ENCODE results near the gene JUND.
"Not testable (repeated sequence)": the region's sequence is repeated elsewhere in the genome, so short reads cannot be mapped to it uniquely, and the experiment has no call there.

JUND gene

GRCh38 chr19:18281082-18282020, at the start of gene JUND:
Gene JUND, minus strand, starts transcription at chr19:18281622. Its CDS starts 138 bp downstream, at chr19:18281484.
- peak within 1 kb of the TSS; percentile 88 for H3K4me3 ChIP-seq (ENCODE audit: low read length)
- peaks cover 15% of the 10 kb centered on the region for H3K36me3 ChIP-seq (ENCODE audit: insufficient read depth, low read length)
- no peaks in the 10 kb centered on the region for H3K9me3 ChIP-seq (ENCODE audit: low read length)
- H2AFZ ChIP-seq (ENCODE audit: low read depth, low read length) = no peak within 1 kb of the TSS
- no peaks in the 10 kb centered on the region for H3K27me3 ChIP-seq (ENCODE audit: insufficient read depth, low read length)
- peaks cover 23% of the 10 kb centered on the region for H3K4me1 ChIP-seq (ENCODE audit: insufficient read depth, low read length)

GRCh38 chr19:18330868-18331267, 49.4 kb upstream of the JUND start:
- Histone ChIP-seq H3K4me1 (ENCODE audit: insufficient read depth, low read length) (peaks cover 7% of the 10 kb centered on the region), H3K4me3 (ENCODE audit: low read length) (no peak overlapping the region), H2AFZ (ENCODE audit: low read depth, low read length) (no peak overlapping the region), H3K9me3 (ENCODE audit: low read length) (no peaks in the 10 kb centered on the region), H3K27me3 (ENCODE audit: insufficient read depth, low read length) (no peaks in the 10 kb centered on the region), H3K36me3 (ENCODE audit: insufficient read depth, low read length) (no peaks in the 10 kb centered on the region)

GRCh38 chr19:18329035-18329376, 47.6 kb upstream of the JUND start:
- peak overlapping the region; percentile 66 for H2AFZ ChIP-seq (ENCODE audit: low read depth, low read length)
- no peaks in the 10 kb centered on the region for H3K27me3 ChIP-seq (ENCODE audit: insufficient read depth, low read length)
- H3K9me3 ChIP-seq (ENCODE audit: low read length) = no peaks in the 10 kb centered on the region
- H3K36me3 ChIP-seq (ENCODE audit: insufficient read depth, low read length) = no peaks in the 10 kb centered on the region
- peak overlapping the region; percentile 43 for H3K4me3 ChIP-seq (ENCODE audit: low read length)
- peaks cover 7% of the 10 kb centered on the region for H3K4me1 ChIP-seq (ENCODE audit: insufficient read depth, low read length)

GRCh38 chr19:18328340-18329034, 47.1 kb upstream of the JUND start:
- no peaks in the 10 kb centered on the region for H3K36me3 ChIP-seq (ENCODE audit: insufficient read depth, low read length)
- no peaks in the 10 kb centered on the region for H3K27me3 ChIP-seq (ENCODE audit: insufficient read depth, low read length)
- no peaks in the 10 kb centered on the region for H3K9me3 ChIP-seq (ENCODE audit: low read length)
- peak overlapping the region; percentile 43 for H3K4me3 ChIP-seq (ENCODE audit: low read length)
- peaks cover 11% of the 10 kb centered on the region for H3K4me1 ChIP-seq (ENCODE audit: insufficient read depth, low read length)
- H2AFZ ChIP-seq (ENCODE audit: low read depth, low read length) = peak overlapping the region; percentile 66

- H3K27me3 ChIP-seq (ENCODE audit: insufficient read depth, low read length) = no peaks in the 10 kb centered on the region
- H2AFZ ChIP-seq (ENCODE audit: low read depth, low read length) = no peak overlapping the region
- H3K4me1 ChIP-seq (ENCODE audit: insufficient read depth, low read length) = peaks cover 19% of the 10 kb centered on the region
- H3K4me3 ChIP-seq (ENCODE audit: low read length) = no peak overlapping the region
- H3K9me3 ChIP-seq (ENCODE audit: low read length) = no peaks in the 10 kb centered on the region
- H3K36me3 ChIP-seq (ENCODE audit: insufficient read depth, low read length) = no peaks in the 10 kb centered on the region
Observed at GRCh38 chr19:18326772-18327171, 45.4 kb upstream of the JUND start.

GRCh38 chr19:18324373-18324731, 42.9 kb upstream of the JUND start:
- not testable (repeated sequence) for H3K4me3 ChIP-seq (ENCODE audit: low read length); H3K9me3 ChIP-seq (ENCODE audit: low read length); H3K36me3 ChIP-seq (ENCODE audit: insufficient read depth, low read length); H3K27me3 ChIP-seq (ENCODE audit: insufficient read depth, low read length); H2AFZ ChIP-seq (ENCODE audit: low read depth, low read length)
- peaks cover 26% of the 10 kb centered on the region for H3K4me1 ChIP-seq (ENCODE audit: insufficient read depth, low read length)

GRCh38 chr19:18322759-18323460, 41.5 kb upstream of the JUND start, which contains the start of gene LSM4:
Gene LSM4, minus strand, starts transcription at chr19:18323076. Its CDS starts 56 bp downstream, at chr19:18323020.
- Histone ChIP-seq H3K36me3 (ENCODE audit: insufficient read depth, low read length) (peaks cover 5% of the 10 kb centered on the region), H3K4me1 (ENCODE audit: insufficient read depth, low read length) (peaks cover 19% of the 10 kb centered on the region), H3K9me3 (ENCODE audit: low read length) (no peaks in the 10 kb centered on the region), H3K4me3 (ENCODE audit: low read length) (peak within 1 kb of the TSS; percentile 95), H2AFZ (ENCODE audit: low read depth, low read length) (peak within 1 kb of the TSS; percentile 53), H3K27me3 (ENCODE audit: insufficient read depth, low read length) (no peaks in the 10 kb centered on the region)

- H3K27me3 ChIP-seq (ENCODE audit: insufficient read depth, low read length) = no peaks in the 10 kb centered on the region
- H3K4me3 ChIP-seq (ENCODE audit: low read length) = peak overlapping the region; percentile 95
Observed at GRCh38 chr19:18322318-18322758, 40.9 kb upstream of the JUND start.

GRCh38 chr19:18321734-18322102, 40.3 kb upstream of the JUND start:
- Histone ChIP-seq H3K36me3 (ENCODE audit: insufficient read depth, low read length) (peaks cover 5% of the 10 kb centered on the region), H3K27me3 (ENCODE audit: insufficient read depth, low read length) (no peaks in the 10 kb centered on the region), H3K4me3 (ENCODE audit: low read length) (peak overlapping the region; percentile 95), H2AFZ (ENCODE audit: low read depth, low read length) (no peak overlapping the region), H3K4me1 (ENCODE audit: insufficient read depth, low read length) (peaks cover 19% of the 10 kb centered on the region), H3K9me3 (ENCODE audit: low read length) (no peaks in the 10 kb centered on the region)

More at GRCh38 chr19:18322318-18322758, 40.9 kb upstream of the JUND start:
- peaks cover 19% of the 10 kb centered on the region for H3K4me1 ChIP-seq (ENCODE audit: insufficient read depth, low read length)
- no peaks in the 10 kb centered on the region for H3K9me3 ChIP-seq (ENCODE audit: low read length)
- H2AFZ ChIP-seq (ENCODE audit: low read depth, low read length) = peak overlapping the region; percentile 49
- H3K36me3 ChIP-seq (ENCODE audit: insufficient read depth, low read length) = peaks cover 5% of the 10 kb centered on the region

- H3K4me3 ChIP-seq (ENCODE audit: low read length) = peak overlapping the region; percentile 95
- peaks cover 19% of the 10 kb centered on the region for H3K4me1 ChIP-seq (ENCODE audit: insufficient read depth, low read length)
- peaks cover 5% of the 10 kb centered on the region for H3K36me3 ChIP-seq (ENCODE audit: insufficient read depth, low read length)
Observed at GRCh38 chr19:18320865-18321733, 39.7 kb upstream of the JUND start.

GRCh38 chr19:18319591-18320135, 38.2 kb upstream of the JUND start:
- Histone ChIP-seq H3K4me1 (ENCODE audit: insufficient read depth, low read length) (peaks cover 19% of the 10 kb centered on the region), H3K9me3 (ENCODE audit: low read length) (no peaks in the 10 kb centered on the region), H3K27me3 (ENCODE audit: insufficient read depth, low read length) (no peaks in the 10 kb centered on the region), H2AFZ (ENCODE audit: low read depth, low read length) (no peak overlapping the region), H3K4me3 (ENCODE audit: low read length) (no peak overlapping the region), H3K36me3 (ENCODE audit: insufficient read depth, low read length) (peaks cover 16% of the 10 kb centered on the region)

More at GRCh38 chr19:18320865-18321733, 39.7 kb upstream of the JUND start:
- Histone ChIP-seq H2AFZ (ENCODE audit: low read depth, low read length) (no peak overlapping the region), H3K27me3 (ENCODE audit: insufficient read depth, low read length) (no peaks in the 10 kb centered on the region), H3K9me3 (ENCODE audit: low read length) (no peaks in the 10 kb centered on the region)

Measured in neuron (in vitro differentiated cells).